PC-3 (cell line): ENCODE data around the gene SNRPA. TPM values are rescaled to one million over a fixed set of nuclear protein-coding genes. Genes with fewer than 3 reads are reported as not detected.

Experiments used
- ATAC-seq: fragments of 200-7000 bp; cut with Tn5 transposase; 2 replicates; pipeline ENCODE4 v1.9.1; 2020; ENCODE audit warnings: mild to moderate bottlenecking, moderate library complexity
- BruUV-seq: library from RNA; stranded (reverse); fragments of 400-500 nt; replicated peaks from 2 replicates; lab custom pipeline; 2021; lab: Mats Ljungman, UMichigan
- CTCF ChIA-PET: fragments of 300-600 bp; sonication (Branson Sonifier 250); formaldehyde crosslinking; loops from one replicate; lab custom pipeline; 2022; ENCODE audit warnings: antibody characterized with exemption; lab: Charles Lee
- POLR2A ChIA-PET: fragments of 300-600 bp; sonication (Branson Sonifier 250); formaldehyde crosslinking; loops from one replicate; lab custom pipeline; 2022; ENCODE audit warnings: antibody characterized with exemption; ENCODE audit not compliant: unreplicated experiment; lab: Charles Lee
- DNase-seq: peaks from one replicate; pipeline ENCODE4 v3.0.0-alpha.2; 2015
- H2AFZ ChIP-seq: fragments of 300-600 bp; sonication (generic); 2 replicates; pipeline ENCODE4 v1.6.0; 2016; ENCODE audit warnings: antibody characterized with exemption, low read length
- H3F3A ChIP-seq: fragments of 300-600 bp; sonication (generic); one replicate; pipeline ENCODE4 v1.6.0; 2017; ENCODE audit warnings: antibody characterized with exemption, low read length, control low read depth, mild to moderate bottlenecking; ENCODE audit not compliant: unreplicated experiment
- H3K27ac ChIP-seq: fragments of 300-600 bp; sonication (generic); 2 replicates; pipeline ENCODE4 v1.5.1; 2016; ENCODE audit warnings: mild to moderate bottlenecking, low read length
- H3K27me3 ChIP-seq: fragments of 300-600 bp; sonication (generic); 2 replicates; pipeline ENCODE4 v1.6.1; 2016; ENCODE audit warnings: low read length, mixed read lengths
- H3K36me3 ChIP-seq: fragments of 300-600 bp; sonication (generic); 2 replicates; pipeline ENCODE4 v1.6.1; 2016; ENCODE audit warnings: low read depth, mixed run types, low read length, mixed read lengths
- H3K4me1 ChIP-seq: fragments of 300-600 bp; sonication (generic); 2 replicates; pipeline ENCODE4 v1.5.1; 2016; ENCODE audit warnings: low read length; ENCODE audit not compliant: insufficient read depth
- H3K4me2 ChIP-seq: fragments of 300-600 bp; sonication (generic); 2 replicates; pipeline ENCODE4 v1.6.0; 2016; ENCODE audit warnings: low read length
- H3K4me3 ChIP-seq: fragments of 300-600 bp; sonication (generic); 2 replicates; pipeline ENCODE4 v1.5.1; 2016; ENCODE audit warnings: mild to moderate bottlenecking, low read length, mixed read lengths
- H3K79me2 ChIP-seq: fragments of 300-600 bp; sonication (generic); 2 replicates; pipeline ENCODE4 v1.6.1; 2017; ENCODE audit warnings: low read length, mixed read lengths
- H3K9ac ChIP-seq: fragments of 300-600 bp; sonication (generic); 2 replicates; pipeline ENCODE4 v1.6.0; 2016; ENCODE audit warnings: mild to moderate bottlenecking, low read length
- H3K9me2 ChIP-seq: fragments of 300-600 bp; sonication (generic); replicated peaks from 2 replicates; pipeline ENCODE4 v1.6.1; 2016; ENCODE audit warnings: mixed run types, low read length, mixed read lengths
- H3K9me3 ChIP-seq: fragments of 300-600 bp; sonication (generic); 2 replicates; pipeline ENCODE4 v1.6.1; 2016; ENCODE audit warnings: low read length, mixed read lengths
- H4K20me1 ChIP-seq: fragments of 300-600 bp; sonication (generic); 2 replicates; pipeline ENCODE4 v1.6.1; 2016; ENCODE audit warnings: low read length, mixed read lengths
- EZH2 ChIP-seq: fragments of 300-600 bp; sonication (generic); IDR thresholded peaks from one replicate; pipeline ENCODE4 v1.6.1; 2017; ENCODE audit warnings: antibody characterized with exemption, mild to moderate bottlenecking, low read length; ENCODE audit not compliant: unreplicated experiment
- EZH2phosphoT487 ChIP-seq: fragments of 300-600 bp; sonication (generic); IDR thresholded peaks from 2 replicates; pipeline ENCODE4 v1.6.1; 2018; ENCODE audit warnings: mild to moderate bottlenecking, antibody characterized with exemption, low read length, borderline replicate concordance
- intact Hi-C: fragments of 100-400 bp; cut with micrococcal nuclease; formaldehyde crosslinking; loops from 2 replicates; pipeline ENCODE4 v1.9.0; 2023
- total RNA-seq: library from RNA; depleted of rRNA; stranded (reverse); fragments of >200 nt; gene quantifications from 2 replicates; pipeline ENCODE4 v1.2.3, GENCODE V29; 2014
- TF ChIP-seq, protein P1 (sequence below): fragments of 300-600 bp; sonication (generic); conservative IDR thresholded peaks from 2 replicates; pipeline ENCODE4 v1.5.1; 2017; ENCODE audit warnings: antibody characterized with exemption, low read depth, mild to moderate bottlenecking, low read length

SNRPA gene
- total RNA-seq, 1 experiment from 2014 or later: 243 TPM

DNA sequence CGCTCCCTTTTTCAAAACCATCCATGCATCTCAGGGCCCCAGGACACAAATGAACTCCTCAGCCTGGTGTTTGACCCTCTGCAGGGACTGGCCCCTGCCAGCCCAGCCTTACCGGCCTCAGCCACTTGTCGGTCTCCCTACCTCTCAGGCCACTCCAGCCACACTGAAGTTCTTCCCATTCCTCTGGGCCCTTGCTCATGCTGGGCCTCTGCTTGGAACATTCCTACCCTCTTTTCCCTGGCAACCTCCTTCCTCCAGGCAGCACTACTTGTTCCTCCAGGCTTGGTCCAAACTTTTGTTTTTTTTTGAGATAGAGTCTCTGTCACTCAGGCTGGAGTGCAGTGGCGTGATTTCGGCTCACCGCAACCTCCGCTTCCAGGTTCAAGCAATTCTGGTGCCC lies 40.3 kb downstream of the SNRPA start:
- no peak for ATAC-seq
- Histone ChIP-seq H3F3A (no peaks in the 10 kb centered on the region), H3K79me2 (no peaks in the 10 kb centered on the region), H3K27ac (no peak overlapping the region), H3K9me3 (no peaks in the 10 kb centered on the region), H3K4me1 (no peaks in the 10 kb centered on the region), H4K20me1 (no peaks in the 10 kb centered on the region), H3K4me2 (no peak overlapping the region), H3K27me3 (no peaks in the 10 kb centered on the region), H2AFZ (no peak overlapping the region), H3K9me2 (no peaks in the 10 kb centered on the region), H3K4me3 (no peak overlapping the region), H3K36me3 (no peaks in the 10 kb centered on the region), H3K9ac (no peak overlapping the region)
- DNase-seq: no peak
- POLR2A ChIA-PET: no interaction called here
- intact Hi-C loops: loop anchor here (10.0 kb wide), 1 partner anchor 127 kb away; no protein-coding TSS in a partner anchor
- TF ChIP-seq EZH2: no peak
- TF ChIP-seq, protein P1, sequence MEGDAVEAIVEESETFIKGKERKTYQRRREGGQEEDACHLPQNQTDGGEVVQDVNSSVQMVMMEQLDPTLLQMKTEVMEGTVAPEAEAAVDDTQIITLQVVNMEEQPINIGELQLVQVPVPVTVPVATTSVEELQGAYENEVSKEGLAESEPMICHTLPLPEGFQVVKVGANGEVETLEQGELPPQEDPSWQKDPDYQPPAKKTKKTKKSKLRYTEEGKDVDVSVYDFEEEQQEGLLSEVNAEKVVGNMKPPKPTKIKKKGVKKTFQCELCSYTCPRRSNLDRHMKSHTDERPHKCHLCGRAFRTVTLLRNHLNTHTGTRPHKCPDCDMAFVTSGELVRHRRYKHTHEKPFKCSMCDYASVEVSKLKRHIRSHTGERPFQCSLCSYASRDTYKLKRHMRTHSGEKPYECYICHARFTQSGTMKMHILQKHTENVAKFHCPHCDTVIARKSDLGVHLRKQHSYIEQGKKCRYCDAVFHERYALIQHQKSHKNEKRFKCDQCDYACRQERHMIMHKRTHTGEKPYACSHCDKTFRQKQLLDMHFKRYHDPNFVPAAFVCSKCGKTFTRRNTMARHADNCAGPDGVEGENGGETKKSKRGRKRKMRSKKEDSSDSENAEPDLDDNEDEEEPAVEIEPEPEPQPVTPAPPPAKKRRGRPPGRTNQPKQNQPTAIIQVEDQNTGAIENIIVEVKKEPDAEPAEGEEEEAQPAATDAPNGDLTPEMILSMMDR: no peak
- TF ChIP-seq EZH2phosphoT487: no peak
- CTCF ChIA-PET: no interaction called here
- no TSS peak for BruUV-seq

DNA sequence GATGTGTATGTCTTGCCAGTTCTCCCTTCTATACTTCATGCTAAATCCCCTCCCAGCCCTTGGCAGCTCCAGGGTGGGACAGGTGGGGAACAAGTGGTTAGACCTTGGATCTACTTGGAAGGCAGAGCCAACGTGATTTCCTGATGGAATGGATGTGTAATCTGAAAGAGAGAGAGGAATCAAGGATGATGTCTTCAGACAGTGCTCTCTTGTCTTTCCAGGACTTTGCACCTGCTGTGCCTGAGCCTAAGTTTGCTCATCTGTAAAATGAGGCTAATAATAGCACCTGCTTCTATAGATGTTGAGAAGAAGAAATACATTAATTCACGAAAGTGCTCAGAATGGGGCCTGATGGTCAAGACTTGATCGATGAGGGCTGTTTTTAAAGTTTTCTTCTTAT lies 41.0 kb downstream of the SNRPA start:
- CTCF ChIA-PET: no interaction called here
- TF ChIP-seq EZH2: no peak
- TF ChIP-seq, protein P1: no peak
- TF ChIP-seq EZH2phosphoT487: no peak
- Histone ChIP-seq H3K4me1 (no peaks in the 10 kb centered on the region), H3K79me2 (no peaks in the 10 kb centered on the region), H3K4me3 (no peak overlapping the region), H3K9ac (no peak overlapping the region), H3K9me2 (no peaks in the 10 kb centered on the region), H3K9me3 (no peaks in the 10 kb centered on the region), H3K36me3 (no peaks in the 10 kb centered on the region), H2AFZ (no peak overlapping the region), H3K27ac (no peak overlapping the region), H3K4me2 (no peak overlapping the region), H4K20me1 (no peaks in the 10 kb centered on the region), H3F3A (no peaks in the 10 kb centered on the region), H3K27me3 (no peaks in the 10 kb centered on the region)
- intact Hi-C loops: loop anchor here (10.0 kb wide), 1 partner anchor 127 kb away; no protein-coding TSS in a partner anchor
- DNase-seq: no peak
- POLR2A ChIA-PET: no interaction called here
- BruUV-seq: no TSS peak
- ATAC-seq: no peak

DNA sequence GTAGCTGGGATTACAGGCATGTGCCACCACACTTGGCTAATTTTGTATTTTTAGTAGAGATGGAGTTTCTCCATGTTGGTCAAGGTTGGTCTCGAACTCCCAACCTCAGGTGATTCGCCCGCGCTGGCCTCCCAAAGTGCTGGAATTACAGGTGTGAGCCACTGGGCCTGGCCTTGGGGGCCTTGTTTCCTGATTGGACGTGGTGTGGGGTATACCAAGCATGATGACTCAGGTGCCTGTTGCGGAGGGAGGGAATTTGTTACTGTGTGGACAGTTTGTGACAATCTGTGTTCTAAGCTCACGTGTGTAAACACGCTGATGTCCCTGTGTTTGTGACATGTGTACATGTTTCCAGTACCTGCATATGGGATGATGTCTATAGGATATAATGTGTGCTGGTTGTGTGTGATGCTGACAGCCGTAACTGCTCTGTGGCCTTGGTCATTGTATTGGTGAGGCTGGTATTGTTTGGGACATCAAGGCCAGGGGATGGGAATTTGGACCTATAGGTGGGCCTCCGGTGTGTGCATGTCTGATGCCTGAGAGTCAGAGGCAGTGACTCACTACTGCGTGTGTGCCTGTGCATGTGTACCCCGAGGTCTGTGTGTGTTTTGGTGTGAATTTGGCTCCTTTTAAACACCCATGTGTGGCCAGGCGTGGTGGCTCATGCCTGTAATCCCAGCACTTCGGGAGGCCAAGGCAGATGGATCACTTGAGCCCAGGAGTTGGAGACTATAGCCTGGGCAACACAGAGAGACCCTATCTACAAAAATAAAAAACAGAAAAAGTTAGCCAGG lies 46.4 kb downstream of the SNRPA start:
- peaks cover 24% of the 10 kb centered on the region for H3K4me1 ChIP-seq
- no peaks in the 10 kb centered on the region for H3K27me3 ChIP-seq
- no peaks in the 10 kb centered on the region for H3K36me3 ChIP-seq
- H3K4me2 ChIP-seq: no peak overlapping the region
- DNase-seq: no peak
- intact Hi-C loops: loop anchor here (10.0 kb wide), 1 partner anchor 133 kb away; no protein-coding TSS in a partner anchor
- H3K4me3 ChIP-seq: no peak overlapping the region
- H3K9ac ChIP-seq: no peak overlapping the region
- H2AFZ ChIP-seq: peak overlapping the region; percentile 97; the same call in 1 of the 2 replicates
- H3K79me2 ChIP-seq: peaks cover 29% of the 10 kb centered on the region
- POLR2A ChIA-PET: no interaction called here
- CTCF ChIA-PET: no interaction called here
- H3K9me2 ChIP-seq: no peaks in the 10 kb centered on the region
- no peaks in the 10 kb centered on the region for H3K9me3 ChIP-seq
- H4K20me1 ChIP-seq: peaks cover 8% of the 10 kb centered on the region; the same call in 1 of the 2 replicates
- no peaks in the 10 kb centered on the region for H3F3A ChIP-seq
- BruUV-seq: no TSS peak
- H3K27ac ChIP-seq: no peak overlapping the region
- TF ChIP-seq, protein P1: no peak
- no peak for TF ChIP-seq EZH2phosphoT487
- no peak for TF ChIP-seq EZH2
- ATAC-seq: no peak
